Measurements from ENCODE around the gene DIS3L2.

Gene DIS3L2

DNA sequence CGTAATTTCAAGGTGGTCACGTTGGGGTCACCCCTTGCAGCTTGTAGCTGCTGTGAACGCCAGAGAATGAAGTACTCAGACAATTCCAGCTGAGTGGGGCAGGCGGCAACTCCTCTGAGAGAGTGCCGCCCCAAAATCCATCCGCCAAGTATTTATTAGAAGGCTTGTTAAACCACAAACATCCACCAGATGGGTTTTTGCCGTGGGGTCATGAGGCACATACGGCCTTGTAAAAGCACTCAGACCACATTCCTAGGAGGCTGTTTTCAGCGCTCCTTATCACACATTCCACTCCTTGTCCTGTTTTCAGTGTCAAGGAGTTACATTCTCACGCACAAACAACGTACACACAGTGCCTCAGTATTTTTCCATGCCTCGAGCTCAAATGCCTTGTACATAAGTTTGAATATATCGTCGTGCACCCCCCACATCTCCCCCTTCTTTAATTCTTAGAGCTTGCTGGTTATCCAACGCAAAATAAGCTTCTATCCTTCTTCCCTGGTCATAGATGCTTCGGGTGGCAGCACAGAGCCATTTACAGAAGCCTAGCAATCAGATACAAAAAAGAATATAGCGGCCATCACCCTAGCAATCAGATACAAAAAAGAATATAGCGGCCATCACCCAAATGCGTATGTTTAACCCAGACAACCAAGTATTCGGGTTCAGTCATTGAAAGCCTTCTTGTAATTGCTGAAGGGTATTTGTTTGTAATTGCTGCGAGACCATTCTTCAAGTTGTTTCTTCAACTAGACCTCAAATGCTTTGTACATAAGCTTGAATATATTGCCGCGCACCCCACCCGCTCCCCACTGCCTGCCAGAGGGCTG lies 424.4 kb downstream of the DIS3L2 start:
- DNase-seq (ENCODE audit: low spot score) = no peak
- in situ Hi-C loops (cut with MboI; ENCODE audit: low pct_unique_long_range_greater_than_20kb, low sequenced_read_pairs, unreplicated experiment) = no loop called here
- TF ChIP-seq CTCF (IDR thresholded peaks at IDR 0.05; ENCODE audit: extremely low read depth, insufficient read depth, missing control alignments) = no peak

GRCh38 chr2:232386490-232386739 lies 424.9 kb downstream of the DIS3L2 start:
- TF ChIP-seq CTCF (IDR thresholded peaks at IDR 0.05; ENCODE audit: extremely low read depth, insufficient read depth, missing control alignments) = no peak
- no peak for DNase-seq (ENCODE audit: low spot score)
- in situ Hi-C loops (cut with MboI; ENCODE audit: low pct_unique_long_range_greater_than_20kb, low sequenced_read_pairs, unreplicated experiment) = no loop called here

Measured in GM13977 (cell line).